PC-9 (cell line): Measurements from ENCODE around the gene C1QTNF12. TPM values are rescaled to one million over a fixed set of nuclear protein-coding genes. Genes with fewer than 3 reads are reported as not detected.

Source experiments
- BruUV-seq: library from RNA; stranded (reverse); fragments of 400-500 nt; replicated peaks from 2 replicates; lab custom pipeline; 2021; lab: Mats Ljungman, UMichigan
- CTCF ChIA-PET: fragments of 300-600 bp; sonication (Branson Sonifier 250); formaldehyde crosslinking; loops from one replicate; lab custom pipeline; 2022; ENCODE audit warnings: antibody characterized with exemption; lab: Charles Lee
- POLR2A ChIA-PET: fragments of 300-600 bp; sonication (Branson Sonifier 250); formaldehyde crosslinking; loops from one replicate; lab custom pipeline; 2022; ENCODE audit warnings: antibody characterized with exemption; ENCODE audit not compliant: unreplicated experiment; lab: Charles Lee
- DNase-seq, 2 experiments: peaks; one replicate each; pipeline versions ENCODE4 v3.0.0 to v3.0.0-alpha.2; 2015 to 2022; ENCODE audit warnings: mixed read lengths in 1 of 2
- H2AFZ ChIP-seq: fragments of 200-600 bp; sonication (generic); 2 replicates; pipeline ENCODE4 v1.8.1; 2017; ENCODE audit warnings: antibody characterized with exemption
- H3F3A ChIP-seq: fragments of 200-600 bp; sonication (generic); 2 replicates; pipeline ENCODE4 v1.8.1; 2017; ENCODE audit warnings: antibody characterized with exemption, mild to moderate bottlenecking, low read depth; ENCODE audit not compliant: insufficient read depth
- H3K27ac ChIP-seq: fragments of 200-600 bp; sonication (generic); 2 replicates; pipeline ENCODE4 v1.6.1; 2016; ENCODE audit warnings: mixed run types
- H3K27me3 ChIP-seq: fragments of 200-600 bp; sonication (generic); 2 replicates; pipeline ENCODE4 v1.6.1; 2016; ENCODE audit warnings: low read depth, mixed run types; ENCODE audit not compliant: insufficient read depth
- H3K36me3 ChIP-seq: fragments of 200-600 bp; sonication (generic); 2 replicates; pipeline ENCODE4 v1.6.1; 2016; ENCODE audit warnings: low read depth, mixed run types
- H3K4me1 ChIP-seq: fragments of 200-600 bp; sonication (generic); replicated peaks from 2 replicates; pipeline ENCODE4 v1.6.1; 2016; ENCODE audit warnings: mixed run types; ENCODE audit not compliant: insufficient read depth
- H3K4me2 ChIP-seq: fragments of 200-600 bp; sonication (generic); 2 replicates; pipeline ENCODE4 v1.6.1; 2017; ENCODE audit warnings: mixed run types
- H3K4me3 ChIP-seq: fragments of 200-600 bp; sonication (generic); 2 replicates; pipeline ENCODE4 v1.6.1; 2016; ENCODE audit warnings: mixed run types
- H3K79me2 ChIP-seq: fragments of 200-600 bp; sonication (generic); 2 replicates; pipeline ENCODE4 v1.6.1; 2017; ENCODE audit warnings: low read depth, mixed run types
- H3K9me2 ChIP-seq: fragments of 200-600 bp; sonication (generic); 2 replicates; pipeline ENCODE4 v1.8.1; 2017; ENCODE audit warnings: mild to moderate bottlenecking; ENCODE audit not compliant: insufficient read depth
- H3K9me3 ChIP-seq: fragments of 200-600 bp; sonication (generic); 2 replicates; pipeline ENCODE4 v1.8.1; 2016; ENCODE audit warnings: low read depth; ENCODE audit not compliant: insufficient read depth
- H4K20me1 ChIP-seq: fragments of 200-600 bp; sonication (generic); 2 replicates; pipeline ENCODE4 v1.8.1; 2017; ENCODE audit not compliant: insufficient read depth
- CTCF ChIP-seq: fragments of 200-600 bp; sonication (generic); conservative IDR thresholded peaks from 2 replicates; pipeline ENCODE4 v1.6.1; 2017; ENCODE audit warnings: mixed run types, antibody characterized with exemption, mild to moderate bottlenecking, moderate library complexity
- EZH2 ChIP-seq: fragments of 200-600 bp; sonication (generic); IDR thresholded peaks from 2 replicates; pipeline ENCODE4 v1.8.0; 2017; ENCODE audit warnings: antibody characterized with exemption, low read depth
- intact Hi-C: fragments of 100-400 bp; cut with micrococcal nuclease; formaldehyde crosslinking; loops from one replicate; pipeline ENCODE4 v1.10.0; 2022; ENCODE audit not compliant: unreplicated experiment
- total RNA-seq: library from RNA; stranded (reverse); gene quantifications from 2 replicates; pipeline ENCODE4 v1.2.3, GENCODE V29; 2021

Gene C1QTNF12
- total RNA-seq, 1 experiment from 2014 or later = 5.2 TPM

GRCh38 chr1:1228596-1229321 lies 17.8 kb downstream of the C1QTNF12 start:
- Histone ChIP-seq H3K9me3 (no peaks in the 10 kb centered on the region), H3K4me3 (no peak overlapping the region), H3K27me3 (no peaks in the 10 kb centered on the region), H3K4me1 (peaks cover 22% of the 10 kb centered on the region), H2AFZ (no peak overlapping the region), H4K20me1 (peaks cover 33% of the 10 kb centered on the region), H3F3A (peaks cover 9% of the 10 kb centered on the region; the same call in 1 of the 2 replicates), H3K4me2 (no peak overlapping the region), H3K79me2 (peaks cover 66% of the 10 kb centered on the region), H3K27ac (no peak overlapping the region), H3K36me3 (no peaks in the 10 kb centered on the region), H3K9me2 (no peaks in the 10 kb centered on the region)
- no peak for TF ChIP-seq CTCF
- TF ChIP-seq EZH2 = no peak
- DNase-seq = no peak
- no TSS peak for BruUV-seq
- POLR2A ChIA-PET = no interaction called here
- intact Hi-C loops = no loop called here
- CTCF ChIA-PET = no interaction called here

GRCh38 chr1:1228187-1228586 lies 18.3 kb downstream of the C1QTNF12 start:
- BruUV-seq = no TSS peak

GRCh38 chr1:1227386-1227785 lies 19.1 kb downstream of the C1QTNF12 start:
- peaks cover 5% of the 10 kb centered on the region; the same call in 1 of the 2 replicates for H3F3A ChIP-seq
- H3K9me3 ChIP-seq = no peaks in the 10 kb centered on the region
- H3K36me3 ChIP-seq = no peaks in the 10 kb centered on the region; the same call in 1 of the 2 replicates
- DNase-seq = no peak
- peaks cover 11% of the 10 kb centered on the region for H3K4me1 ChIP-seq
- no peak overlapping the region for H3K4me2 ChIP-seq
- H3K79me2 ChIP-seq = peaks cover 55% of the 10 kb centered on the region
- H3K27me3 ChIP-seq = no peaks in the 10 kb centered on the region
- no TSS peak for BruUV-seq
- no peak overlapping the region for H3K4me3 ChIP-seq
- peaks cover 30% of the 10 kb centered on the region for H4K20me1 ChIP-seq
- intact Hi-C loops = no loop called here
- no peak for TF ChIP-seq EZH2
- H2AFZ ChIP-seq = no peak overlapping the region
- no peak overlapping the region for H3K27ac ChIP-seq
- CTCF ChIA-PET = no interaction called here
- no peaks in the 10 kb centered on the region for H3K9me2 ChIP-seq
- POLR2A ChIA-PET = no interaction called here

More at GRCh38 chr1:1228187-1228586, 18.3 kb downstream of the C1QTNF12 start:
- no peak overlapping the region for H2AFZ ChIP-seq
- DNase-seq = no peak
- peaks cover 5% of the 10 kb centered on the region; the same call in 1 of the 2 replicates for H3F3A ChIP-seq
- H3K9me2 ChIP-seq = no peaks in the 10 kb centered on the region
- H3K79me2 ChIP-seq = peaks cover 60% of the 10 kb centered on the region
- H3K27me3 ChIP-seq = no peaks in the 10 kb centered on the region
- ChIA-PET POLR2A (no interaction called here), CTCF (no interaction called here)
- H4K20me1 ChIP-seq = peaks cover 30% of the 10 kb centered on the region
- intact Hi-C loops = no loop called here
- H3K36me3 ChIP-seq = no peaks in the 10 kb centered on the region; the same call in 1 of the 2 replicates
- no peaks in the 10 kb centered on the region for H3K9me3 ChIP-seq
- H3K4me2 ChIP-seq = no peak overlapping the region
- TF ChIP-seq EZH2 = no peak
- no peak for TF ChIP-seq CTCF
- peaks cover 16% of the 10 kb centered on the region for H3K4me1 ChIP-seq
- H3K4me3 ChIP-seq = no peak overlapping the region
- no peak overlapping the region for H3K27ac ChIP-seq
